NCI-H446 (cell line): ENCODE data around the gene RNF213.

Experiments used
- DNase-seq, 2 experiments: peaks; one replicate each; lab custom pipeline; 2025; lab: John Stamatoyannopoulos, UW

RNF213 gene

GRCh38 chr17:80433916-80434666, 173.4 kb downstream of the RNF213 start:
- no peak for DNase-seq

DNA sequence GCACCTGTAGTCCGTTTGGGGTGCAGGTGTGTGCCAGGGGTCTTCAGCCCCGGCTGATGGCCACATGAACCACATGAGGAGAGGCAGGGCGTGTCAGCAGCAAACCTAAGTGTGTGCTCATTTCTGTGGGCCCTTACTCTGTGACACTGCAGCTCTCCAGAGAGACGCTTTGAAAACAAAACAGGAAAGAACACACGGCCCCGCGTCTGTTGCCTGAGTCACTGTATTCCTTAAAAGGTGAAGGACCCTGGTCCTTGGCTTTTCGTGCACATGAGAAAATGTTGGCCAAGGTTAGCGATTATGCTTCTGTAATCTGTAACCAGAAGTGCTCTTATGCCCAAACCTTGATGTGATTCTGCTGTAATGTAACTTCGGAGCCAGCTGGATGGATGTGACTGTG, 176.9 kb downstream of the RNF213 start:
- no peak for DNase-seq

GRCh38 chr17:80438806-80439205, 178.2 kb downstream of the RNF213 start:
- no peak for DNase-seq

DNA sequence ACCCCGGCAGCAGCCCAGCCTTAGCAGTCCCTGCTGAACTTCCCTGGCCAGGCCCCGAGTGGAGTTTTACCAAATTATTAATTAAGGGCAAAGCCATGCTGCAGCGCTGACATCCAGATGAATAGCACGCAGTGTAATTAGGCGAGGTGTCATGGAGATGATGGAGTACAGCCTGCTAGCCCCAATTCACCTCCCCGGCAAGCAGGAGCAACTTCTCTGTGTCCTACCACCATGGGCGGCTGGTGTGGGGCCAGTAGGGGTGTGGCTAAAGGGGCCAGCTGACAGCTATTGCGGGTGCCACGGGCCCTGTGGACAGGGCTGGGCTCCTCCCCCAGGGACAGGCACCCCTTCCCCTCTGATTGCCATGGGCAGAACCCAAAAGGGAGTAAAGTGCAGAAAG, 178.8 kb downstream of the RNF213 start:
- DNase-seq = no peak

DNA sequence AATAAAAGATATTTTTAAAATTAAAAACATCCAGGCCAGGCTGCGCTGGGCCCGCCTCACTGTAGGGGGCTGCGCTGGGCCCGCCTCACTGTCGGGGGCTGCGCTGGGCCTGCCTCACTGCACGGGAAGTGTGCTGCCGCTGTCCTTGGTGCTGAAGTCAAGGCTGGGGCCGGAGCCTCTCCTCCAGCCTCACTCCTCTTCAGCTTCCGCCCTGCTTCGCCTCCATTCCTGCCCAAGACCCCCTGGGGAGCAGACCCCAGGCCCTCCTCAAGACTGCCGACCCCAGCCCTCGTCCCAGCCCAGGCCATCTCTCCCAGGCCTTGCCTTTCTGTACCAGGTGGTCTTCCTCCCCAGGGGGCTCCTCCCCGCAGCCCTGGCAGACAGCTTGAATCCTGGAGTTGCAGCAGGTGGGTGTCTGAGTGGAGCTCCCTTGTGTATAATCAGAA, 180.5 kb downstream of the RNF213 start:
- DNase-seq = no peak

DNA sequence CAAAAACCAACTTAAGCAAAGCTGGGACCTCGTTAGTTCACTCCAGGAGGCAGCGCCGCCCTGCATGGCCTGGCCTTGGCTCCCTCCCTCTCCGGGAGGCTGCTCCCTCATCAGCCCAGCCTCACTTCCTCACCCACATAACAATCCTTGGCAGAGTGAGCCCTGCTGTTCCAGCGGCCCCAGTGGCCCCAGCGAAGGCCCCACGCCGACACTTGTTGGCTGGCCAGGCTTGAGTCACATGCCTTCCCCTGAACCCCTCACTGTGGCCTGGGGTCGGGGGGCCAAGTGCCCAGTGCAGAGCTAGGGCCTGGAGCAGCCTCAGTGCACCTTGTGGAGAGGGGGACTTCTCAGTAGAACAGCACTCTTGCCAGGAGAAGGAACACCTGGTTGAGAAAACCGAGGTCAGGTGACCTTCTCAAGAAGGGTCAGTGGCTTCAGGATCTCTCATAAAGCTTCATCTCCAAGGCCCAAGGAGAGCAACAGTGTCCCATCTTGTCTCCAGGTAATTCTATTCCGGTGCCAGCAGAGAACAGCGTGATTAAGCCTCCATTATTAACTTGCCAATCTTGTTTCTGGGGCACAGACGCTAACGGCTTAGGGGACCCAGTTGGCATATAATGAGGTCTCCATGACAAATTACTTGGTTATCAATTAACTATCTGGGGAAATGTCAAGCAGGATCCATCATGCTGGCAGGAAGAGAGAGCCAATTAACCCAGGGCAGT, 181.1 kb downstream of the RNF213 start:
- DNase-seq = no peak

GRCh38 chr17:80442323-80442659, 181.6 kb downstream of the RNF213 start:
- no peak for DNase-seq

GRCh38 chr17:80442764-80443163, 182.1 kb downstream of the RNF213 start:
- no peak for DNase-seq

DNA sequence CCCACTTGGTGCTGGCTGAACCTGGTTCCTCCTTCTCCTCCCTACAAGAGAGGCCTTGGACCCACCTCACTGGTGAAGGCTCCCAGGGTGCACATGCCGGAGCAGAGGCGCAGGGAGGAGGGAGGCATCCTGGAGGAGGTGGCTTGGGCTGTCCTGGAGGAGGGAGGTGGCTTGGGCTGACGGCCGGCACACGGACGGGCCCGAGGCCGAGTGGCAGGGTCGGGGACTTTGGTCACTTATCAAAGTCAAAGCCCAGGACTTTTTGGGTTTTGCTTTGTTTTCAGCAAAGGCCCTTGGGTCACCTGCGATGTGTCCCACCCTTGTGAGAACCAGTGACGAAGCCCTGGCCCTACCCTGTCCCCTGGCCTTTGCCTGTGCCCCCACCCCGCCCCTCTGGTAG, 182.8 kb downstream of the RNF213 start:
- no peak for DNase-seq

DNA sequence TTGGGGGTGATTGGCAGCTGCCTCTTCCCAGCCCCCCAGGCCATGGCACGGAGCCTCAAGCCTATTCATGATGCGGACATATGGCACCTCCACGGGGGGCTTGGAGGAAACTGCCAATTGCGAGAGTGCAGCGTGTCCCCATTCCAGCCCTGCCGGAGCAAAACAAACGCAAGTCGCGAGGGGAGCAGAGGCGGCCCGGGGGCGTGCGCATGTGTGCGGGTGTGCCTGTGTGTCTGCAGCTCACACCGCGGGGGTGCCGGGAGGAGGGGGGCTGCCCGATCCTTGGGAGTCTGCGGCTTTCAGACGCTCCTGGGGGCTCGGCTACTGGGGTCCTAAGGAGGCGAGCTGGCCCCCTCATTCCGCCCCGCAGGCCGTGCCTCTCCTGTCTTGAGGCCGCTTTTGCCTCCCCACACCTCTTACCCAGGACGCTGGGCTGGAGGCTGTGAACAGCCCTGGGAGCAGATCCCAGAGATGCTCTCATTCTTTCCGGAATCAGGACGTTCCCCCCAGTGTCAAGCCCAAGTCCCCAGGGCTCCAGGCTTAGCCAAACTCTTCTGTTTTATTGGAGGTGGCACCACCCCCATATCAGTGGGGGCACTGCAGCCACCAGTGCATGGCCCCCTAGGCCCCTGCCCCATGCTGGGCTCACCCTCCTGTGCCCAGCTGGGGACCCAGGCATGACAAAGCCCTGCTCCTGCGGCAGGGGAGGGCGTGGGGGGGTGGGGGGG, 183.4 kb downstream of the RNF213 start:
- peak; percentile 79 to 94 for DNase-seq

GRCh38 chr17:80444644-80444979, 184.0 kb downstream of the RNF213 start:
- DNase-seq = no peak

- peak; percentile 92 to 97 for DNase-seq
These were observed 184.5 kb downstream of the RNF213 start for GRCh38 chr17:80445007-80445725.

GRCh38 chr17:80445726-80446110, 185.1 kb downstream of the RNF213 start:
- peak; percentile 92 to 98 for DNase-seq

GRCh38 chr17:80446645-80447405, 186.2 kb downstream of the RNF213 start:
- DNase-seq = peak; percentile 58 to 78

DNA sequence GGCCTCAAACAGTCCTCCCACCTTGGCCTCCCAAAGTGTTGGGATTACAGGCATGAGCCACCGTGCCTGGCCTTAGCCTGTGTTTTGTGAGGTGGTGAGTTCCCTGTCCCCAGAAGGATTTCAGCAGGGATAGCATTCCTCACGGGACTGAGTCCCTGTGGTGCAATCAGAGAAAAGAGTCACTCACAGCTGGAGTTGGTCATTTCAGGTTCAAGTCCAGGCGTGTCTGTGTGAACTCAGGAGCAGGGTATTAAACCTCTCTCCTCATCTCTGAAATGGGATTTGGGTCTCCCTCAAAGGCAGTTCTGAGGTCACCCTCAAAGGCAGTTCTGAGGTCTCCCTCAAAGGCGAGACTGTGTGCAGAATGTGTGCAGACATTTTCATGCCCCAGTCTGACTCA, 187.1 kb downstream of the RNF213 start:
- no peak for DNase-seq
